Adipocyte (in vitro differentiated cells): ENCODE data around the gene CLIP2.
A peak's percentile ranks its signal among the peaks of the same experiment; 100 is the strongest.
"Not testable (repeated sequence)": the region's sequence is repeated elsewhere in the genome, so short reads cannot be mapped to it uniquely, and the experiment has no call there.

Experiments
- DNase-seq: peaks from one replicate; pipeline ENCODE4 v3.0.0-alpha.2; 2015; ENCODE audit warnings: low read depth
- H3K27me3 ChIP-seq: replicated peaks from 2 replicates; pipeline ENCODE4 v1.7.0; 2013; ENCODE audit warnings: mild to moderate bottlenecking, low read length, moderate library complexity; ENCODE audit not compliant: control insufficient read depth, insufficient read depth
- H3K36me3 ChIP-seq: 2 replicates; pipeline ENCODE4 v1.7.0; 2013; ENCODE audit warnings: low read length, mild to moderate bottlenecking, moderate library complexity; ENCODE audit not compliant: control insufficient read depth, insufficient read depth, severe bottlenecking
- H3K4me1 ChIP-seq: 2 replicates; pipeline ENCODE4 v1.7.0; 2013; ENCODE audit warnings: mild to moderate bottlenecking, low read length, moderate library complexity; ENCODE audit not compliant: control insufficient read depth, insufficient read depth
- H3K4me3 ChIP-seq: 2 replicates; pipeline ENCODE4 v1.7.0; 2013; ENCODE audit warnings: mild to moderate bottlenecking, low read length, moderate library complexity
- H3K9ac ChIP-seq: 2 replicates; pipeline ENCODE4 v1.7.0; 2013; ENCODE audit warnings: mild to moderate bottlenecking, low read length, moderate library complexity
- H3K9me3 ChIP-seq: 2 replicates; pipeline ENCODE4 v1.7.0; 2013; ENCODE audit warnings: mild to moderate bottlenecking, low read length, moderate library complexity; ENCODE audit not compliant: control insufficient read depth

The CLIP2 gene

GRCh38 chr7:74318043-74318442 lies 28.8 kb downstream of the CLIP2 start:
- Histone ChIP-seq H3K9me3 (no peaks in the 10 kb centered on the region), H3K9ac (no peak overlapping the region), H3K4me3 (no peak overlapping the region), H3K27me3 (no peaks in the 10 kb centered on the region), H3K4me1 (no peaks in the 10 kb centered on the region), H3K36me3 (no peaks in the 10 kb centered on the region)
- no peak for DNase-seq

DNA sequence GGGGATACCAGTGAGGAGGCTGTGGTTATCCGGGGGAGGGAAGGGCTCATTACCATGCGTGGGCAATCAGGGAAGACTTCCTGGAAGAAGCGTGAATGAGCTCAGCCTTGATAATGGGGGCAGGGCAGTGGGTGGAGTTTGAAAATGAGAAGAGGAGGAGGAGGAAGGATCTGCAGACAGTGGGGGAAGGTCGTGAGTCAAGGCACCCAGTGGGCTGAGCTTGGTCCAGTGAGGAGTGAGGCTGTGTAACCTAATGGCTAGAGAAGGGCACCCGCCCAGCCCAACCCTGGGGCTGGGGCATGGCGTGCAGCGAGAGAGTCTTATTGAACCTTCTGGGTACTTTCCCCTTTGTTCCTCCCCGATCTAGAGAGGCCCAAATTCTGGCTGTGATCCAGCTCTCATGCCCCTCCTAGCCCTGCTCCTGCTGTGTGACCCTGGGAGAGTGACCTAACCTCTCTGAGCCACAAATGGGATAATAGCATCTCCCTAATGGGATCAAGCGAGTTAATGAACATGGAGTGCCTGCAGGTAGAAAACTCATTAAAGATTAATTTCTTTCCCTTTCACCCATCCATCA lies 31.5 kb downstream of the CLIP2 start:
- H3K9me3 ChIP-seq, result no peaks in the 10 kb centered on the region
- DNase-seq, result no peak
- no peak overlapping the region for H3K9ac ChIP-seq
- no peak overlapping the region for H3K4me3 ChIP-seq
- peaks cover 3% of the 10 kb centered on the region for H3K36me3 ChIP-seq
- no peaks in the 10 kb centered on the region for H3K27me3 ChIP-seq
- H3K4me1 ChIP-seq, result no peaks in the 10 kb centered on the region

DNA sequence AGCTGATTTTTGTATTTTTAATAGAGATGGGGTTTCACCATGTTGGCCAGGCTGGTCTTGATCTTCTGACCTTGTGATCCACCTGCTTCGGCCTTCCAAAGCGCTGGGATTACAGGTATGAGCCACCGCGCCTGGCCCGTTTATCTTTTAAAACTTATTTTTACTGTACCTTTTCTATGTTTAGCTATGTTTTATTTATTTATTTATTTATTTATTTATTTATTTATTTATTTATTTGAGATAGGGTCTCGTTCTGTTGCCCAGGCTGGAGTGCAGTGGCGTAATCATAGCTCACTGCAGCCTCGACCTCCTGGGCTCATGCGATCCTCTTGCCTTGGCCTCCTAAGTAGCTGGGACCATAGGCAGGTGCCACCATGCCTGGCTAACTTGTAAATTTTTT lies 33.7 kb downstream of the CLIP2 start:
- not testable (repeated sequence) for H3K4me3 ChIP-seq, H3K4me1 ChIP-seq

GRCh38 chr7:74324531-74325209 lies 35.5 kb downstream of the CLIP2 start:
- Histone ChIP-seq H3K9ac (no peak overlapping the region), H3K4me1 (no peaks in the 10 kb centered on the region), H3K9me3 (no peaks in the 10 kb centered on the region), H3K36me3 (peaks cover 3% of the 10 kb centered on the region), H3K27me3 (no peaks in the 10 kb centered on the region), H3K4me3 (no peak overlapping the region)
- DNase-seq, result no peak

More for the DNA sequence above, 33.7 kb downstream of the CLIP2 start:
- not testable (repeated sequence) for H3K27me3 ChIP-seq, DNase-seq, H3K9ac ChIP-seq, H3K9me3 ChIP-seq, H3K36me3 ChIP-seq

DNA sequence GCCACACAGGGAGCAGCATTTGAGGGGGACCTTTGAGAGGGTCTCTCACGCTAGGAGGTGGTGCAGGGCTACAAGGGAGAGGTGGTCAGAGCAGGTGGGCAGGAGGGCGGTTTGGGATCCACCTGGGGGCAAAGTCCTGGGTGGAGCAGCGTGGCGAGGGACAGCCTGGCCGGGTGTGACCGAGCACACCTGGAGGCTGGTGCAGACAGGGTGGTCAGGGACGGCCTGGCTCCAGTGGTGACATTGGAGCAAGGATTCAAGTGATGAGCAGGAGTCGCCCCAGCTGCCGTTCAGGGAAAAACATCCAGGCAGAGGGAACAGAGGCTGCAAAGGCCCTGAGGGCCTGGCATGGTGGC lies 36.0 kb downstream of the CLIP2 start:
- no peaks in the 10 kb centered on the region for H3K4me1 ChIP-seq
- H3K4me3 ChIP-seq, result no peak overlapping the region
- H3K9ac ChIP-seq, result no peak overlapping the region
- no peaks in the 10 kb centered on the region for H3K27me3 ChIP-seq
- peaks cover 3% of the 10 kb centered on the region for H3K36me3 ChIP-seq
- no peaks in the 10 kb centered on the region for H3K9me3 ChIP-seq
- DNase-seq, result no peak

- H3K9ac ChIP-seq, result no peak overlapping the region
- no peaks in the 10 kb centered on the region for H3K9me3 ChIP-seq
- H3K4me1 ChIP-seq, result peaks cover 6% of the 10 kb centered on the region
- peaks cover 2% of the 10 kb centered on the region for H3K36me3 ChIP-seq
- no peaks in the 10 kb centered on the region for H3K27me3 ChIP-seq
- no peak for DNase-seq
- H3K4me3 ChIP-seq, result no peak overlapping the region
Measured at GRCh38 chr7:74329225-74329624, 40.0 kb downstream of the CLIP2 start.

GRCh38 chr7:74332373-74333176 lies 43.4 kb downstream of the CLIP2 start:
- Histone ChIP-seq H3K4me1 (peaks cover 10% of the 10 kb centered on the region), H3K9me3 (no peaks in the 10 kb centered on the region), H3K36me3 (no peaks in the 10 kb centered on the region), H3K9ac (no peak overlapping the region), H3K4me3 (no peak overlapping the region), H3K27me3 (no peaks in the 10 kb centered on the region)
- DNase-seq, result no peak

GRCh38 chr7:74334030-74334429 lies 44.8 kb downstream of the CLIP2 start:
- H3K27me3 ChIP-seq, result no peaks in the 10 kb centered on the region
- H3K36me3 ChIP-seq, result no peaks in the 10 kb centered on the region
- H3K9ac ChIP-seq, result no peak overlapping the region
- peaks cover 10% of the 10 kb centered on the region for H3K4me1 ChIP-seq
- H3K4me3 ChIP-seq, result no peak overlapping the region
- peak; percentile 48 for DNase-seq
- H3K9me3 ChIP-seq, result no peaks in the 10 kb centered on the region

DNA sequence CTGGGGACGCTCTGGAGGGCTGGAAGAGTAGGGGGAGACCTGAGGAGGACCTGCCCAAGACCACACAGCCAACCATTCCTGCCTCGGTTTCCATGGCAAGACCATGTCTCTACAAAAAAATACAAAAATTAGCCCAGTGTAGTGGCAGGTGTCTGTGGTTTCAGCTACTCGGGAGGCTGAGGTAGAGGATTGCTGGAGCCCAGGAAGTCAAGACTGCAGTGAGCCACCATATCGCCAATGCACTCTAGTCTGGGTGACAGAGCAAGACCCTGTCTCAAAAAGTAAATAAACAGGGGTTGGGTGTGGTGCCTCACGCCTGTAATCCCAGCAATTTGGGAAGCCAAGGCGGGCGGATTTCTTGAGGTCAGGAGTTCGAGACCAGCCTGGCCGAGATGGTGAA lies 48.7 kb downstream of the CLIP2 start:
- H3K4me3 ChIP-seq, result no peak overlapping the region

DNA sequence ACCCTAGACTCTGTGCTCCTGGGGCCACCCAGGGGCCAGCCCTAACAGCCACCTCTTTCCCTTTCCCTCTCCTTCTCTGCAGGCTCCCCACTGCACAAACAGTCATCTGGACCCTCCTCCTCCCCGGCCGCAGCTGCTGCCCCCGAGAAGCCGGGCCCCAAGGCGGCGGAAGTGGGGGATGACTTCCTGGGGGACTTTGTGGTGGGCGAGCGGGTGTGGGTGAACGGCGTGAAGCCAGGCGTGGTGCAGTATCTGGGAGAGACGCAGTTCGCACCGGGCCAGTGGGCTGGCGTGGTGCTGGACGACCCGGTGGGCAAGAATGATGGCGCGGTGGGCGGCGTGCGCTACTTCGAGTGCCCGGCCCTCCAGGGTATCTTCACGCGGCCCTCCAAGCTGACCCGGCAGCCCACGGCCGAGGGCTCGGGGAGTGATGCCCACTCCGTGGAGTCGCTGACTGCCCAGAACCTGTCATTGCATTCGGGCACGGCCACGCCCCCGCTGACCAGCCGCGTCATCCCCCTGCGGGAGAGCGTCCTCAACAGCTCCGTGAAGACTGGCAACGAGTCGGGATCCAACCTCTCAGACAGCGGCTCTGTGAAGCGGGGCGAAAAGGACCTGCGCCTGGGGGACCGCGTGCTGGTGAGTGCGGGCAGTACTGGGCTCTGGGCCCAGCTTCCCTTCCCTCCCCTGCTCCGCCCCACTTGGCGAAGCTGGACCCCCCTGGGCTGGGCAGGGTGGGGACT lies 49.3 kb downstream of the CLIP2 start:
- Histone ChIP-seq H3K4me1 (peaks cover 10% of the 10 kb centered on the region), H3K9me3 (no peaks in the 10 kb centered on the region), H3K9ac (no peak overlapping the region), H3K36me3 (peaks cover 5% of the 10 kb centered on the region), H3K4me3 (no peak overlapping the region), H3K27me3 (no peaks in the 10 kb centered on the region)
- DNase-seq, result no peak

More for the DNA sequence above, 48.7 kb downstream of the CLIP2 start:
- Histone ChIP-seq H3K27me3 (no peaks in the 10 kb centered on the region), H3K9me3 (no peaks in the 10 kb centered on the region), H3K9ac (no peak overlapping the region), H3K36me3 (peaks cover 5% of the 10 kb centered on the region), H3K4me1 (peaks cover 10% of the 10 kb centered on the region)
- no peak for DNase-seq

GRCh38 chr7:74339648-74340047 lies 50.4 kb downstream of the CLIP2 start:
- not testable (repeated sequence) for DNase-seq, H3K36me3 ChIP-seq

More at GRCh38 chr7:74339648-74340047, 50.4 kb downstream of the CLIP2 start:
- not testable (repeated sequence) for H3K27me3 ChIP-seq, H3K9me3 ChIP-seq, H3K9ac ChIP-seq, H3K4me3 ChIP-seq, H3K4me1 ChIP-seq
